HCEC 1CT (cell line): Measurements from ENCODE around the gene CSH1.
"Not testable (repeated sequence)": the region's sequence is repeated elsewhere in the genome, so short reads cannot be mapped to it uniquely, and the experiment has no call there.

Experiments
- DNase-seq: peaks from one replicate; pipeline ENCODE4 v3.0.0-alpha.2; 2017

The CSH1 gene

DNA sequence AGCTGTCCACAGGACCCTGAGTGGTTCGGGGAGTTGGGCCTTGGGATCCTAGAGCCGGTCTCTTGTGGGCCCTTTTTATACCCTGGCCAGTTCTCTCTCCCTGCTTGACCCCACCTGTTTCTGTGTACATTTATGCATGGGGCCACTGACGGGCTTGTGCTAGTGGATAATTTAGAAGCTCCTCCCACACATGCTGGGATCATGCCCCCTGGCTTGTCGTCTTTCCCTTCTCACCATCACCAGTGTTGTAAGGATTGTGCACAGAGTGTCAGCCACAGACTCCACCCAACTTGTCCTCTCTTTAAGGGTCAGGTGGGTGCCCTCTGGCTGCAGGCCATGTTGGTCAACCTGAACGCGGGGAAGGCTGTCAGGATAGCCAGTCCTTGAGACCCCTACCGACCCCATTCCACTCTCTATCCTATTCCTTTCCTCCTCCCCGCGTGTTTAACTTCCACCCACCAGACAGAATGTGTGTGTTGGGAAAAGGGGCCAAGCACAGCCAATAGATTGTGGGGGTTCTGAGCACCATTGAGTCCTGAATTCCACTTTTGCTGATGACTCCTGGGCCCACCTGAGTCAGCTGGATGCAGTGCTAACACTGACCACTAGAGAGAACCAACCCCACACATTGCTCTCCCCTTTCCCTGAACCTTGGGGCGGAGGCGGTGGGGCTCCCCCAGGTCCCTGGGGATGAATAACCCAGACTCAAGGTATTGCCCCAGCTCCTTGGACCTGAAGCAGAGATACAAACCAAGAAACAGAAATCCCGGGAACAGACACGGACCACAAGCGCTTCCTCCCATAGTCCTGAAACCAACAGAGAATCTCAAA lies at the start of gene CSH1:
Gene CSH1, minus strand, starts transcription at position 51 of the 831 bp plus-strand sequence. CDS start 63 bp downstream, outside the sequence.
- not testable (repeated sequence) for DNase-seq

DNA sequence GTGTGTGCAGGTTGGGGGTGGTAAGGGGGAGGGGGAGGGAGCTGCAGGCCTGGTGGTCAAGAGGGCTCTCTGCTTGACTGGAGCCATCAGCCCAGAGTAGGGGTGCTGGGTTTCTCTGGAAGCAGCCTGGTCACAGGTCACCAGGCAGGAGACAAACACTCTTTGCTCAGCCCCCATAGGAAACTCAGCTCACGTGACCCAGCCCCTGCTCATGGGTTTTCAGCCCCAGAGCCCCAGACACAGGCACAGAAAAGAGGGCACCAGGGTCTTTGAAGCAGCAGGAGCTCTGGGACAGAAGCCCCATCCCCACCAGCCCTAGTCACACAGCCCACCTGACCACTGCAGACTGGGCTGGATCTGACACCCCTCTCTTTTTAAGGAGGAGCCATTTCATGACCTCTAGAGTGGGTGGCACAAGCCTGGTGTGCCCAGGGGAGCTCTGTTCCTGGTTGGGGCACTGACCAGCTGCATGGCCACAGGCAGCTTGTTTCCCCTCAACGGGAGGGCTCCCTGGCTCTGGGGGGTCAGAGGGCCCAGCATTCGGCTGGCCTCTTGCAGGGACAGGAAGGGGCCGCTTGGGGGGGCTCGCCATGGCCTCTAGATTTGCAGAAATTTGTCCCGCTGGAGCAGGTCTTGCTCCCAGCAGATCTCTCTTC lies 49.5 kb upstream of the CSH1 start:
- DNase-seq = no peak

DNA sequence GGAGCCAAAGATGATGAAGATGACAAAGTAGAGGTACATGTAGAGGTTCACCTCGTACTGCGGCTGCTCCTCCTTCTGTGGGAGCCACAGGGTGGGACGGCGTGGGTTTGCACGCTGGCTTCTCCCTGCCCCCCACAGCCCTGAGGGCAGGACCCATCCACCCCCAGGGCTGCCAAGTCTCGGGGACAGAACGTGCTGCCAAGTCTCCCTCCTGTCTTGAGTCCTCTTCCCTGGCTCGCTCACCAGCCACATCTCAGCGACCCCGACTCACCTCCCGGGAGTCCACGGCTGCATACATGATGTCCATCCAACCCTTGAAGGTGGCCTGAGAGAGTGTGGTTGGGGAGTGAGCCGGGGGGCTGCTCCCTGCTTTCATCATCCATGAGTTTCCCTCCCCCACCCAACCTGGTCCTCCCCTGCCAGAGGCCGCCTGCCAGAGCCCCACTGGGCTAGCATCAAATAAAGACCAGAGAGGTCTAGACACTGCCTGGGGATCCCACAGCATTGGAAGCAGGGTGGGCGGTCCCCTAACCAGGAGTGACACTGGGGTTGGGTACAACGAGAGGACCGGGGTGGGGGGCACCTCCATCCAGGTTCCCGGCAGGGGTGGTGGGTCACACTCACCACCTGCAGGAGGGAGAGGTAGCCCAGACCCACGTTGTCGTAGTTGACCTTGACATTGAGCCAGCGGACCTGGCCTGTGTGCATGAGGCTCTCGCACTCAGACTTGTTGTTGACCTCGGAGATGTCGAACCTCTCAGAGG lies 48.5 kb upstream of the CSH1 start:
- DNase-seq = no peak

DNA sequence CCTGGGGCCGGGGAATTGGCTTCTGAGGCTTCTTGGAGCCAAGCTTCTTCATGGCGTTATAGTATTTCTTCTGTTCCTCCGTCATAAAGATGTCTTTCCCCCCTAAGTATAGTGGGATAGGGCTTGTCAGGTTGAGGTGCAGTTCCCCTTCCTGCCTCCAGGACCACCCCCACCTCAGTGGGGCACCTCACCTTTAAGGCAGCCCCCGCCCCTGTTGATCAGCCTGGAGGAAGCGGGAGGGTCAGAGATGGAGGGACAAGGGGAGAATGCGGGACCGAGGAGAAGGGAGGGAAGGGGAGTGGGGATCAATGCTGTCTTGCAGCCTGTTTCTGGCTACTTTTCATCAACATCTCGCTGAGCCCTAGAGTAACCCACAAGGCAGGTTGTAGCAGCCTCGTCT lies 47.4 kb upstream of the CSH1 start:
- DNase-seq = no peak

DNA sequence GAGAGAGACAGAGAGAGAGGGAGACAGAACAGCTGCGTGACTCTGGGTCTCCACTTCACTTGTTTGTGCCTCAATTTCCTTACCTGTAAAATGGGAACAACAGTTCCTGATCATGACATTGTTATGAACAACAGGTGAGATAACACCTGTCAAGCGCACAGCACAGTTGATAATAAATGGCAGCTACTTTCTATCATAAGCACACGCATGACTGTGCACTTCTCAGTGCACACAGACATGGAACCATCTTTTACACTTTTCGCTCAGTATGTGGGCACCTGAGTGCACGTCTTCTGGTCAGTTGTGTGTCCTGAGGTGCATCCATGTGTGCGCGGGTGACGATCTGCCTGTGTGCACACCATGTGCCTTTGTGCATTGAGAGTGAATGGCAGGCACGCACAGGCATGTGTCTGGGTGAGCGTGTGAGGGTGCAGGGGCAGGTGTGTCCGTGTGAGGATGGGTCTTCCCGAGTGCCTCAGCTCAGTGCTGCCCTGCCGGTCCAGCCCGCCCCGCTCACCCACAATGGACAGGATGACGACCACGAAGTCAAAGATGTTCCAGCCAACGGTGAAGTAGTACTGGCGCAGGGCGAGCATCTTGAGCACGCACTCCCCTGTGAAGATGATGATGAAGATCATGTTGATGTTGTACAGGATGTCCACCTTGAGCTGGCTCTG lies 46.1 kb upstream of the CSH1 start:
- DNase-seq = no peak

DNA sequence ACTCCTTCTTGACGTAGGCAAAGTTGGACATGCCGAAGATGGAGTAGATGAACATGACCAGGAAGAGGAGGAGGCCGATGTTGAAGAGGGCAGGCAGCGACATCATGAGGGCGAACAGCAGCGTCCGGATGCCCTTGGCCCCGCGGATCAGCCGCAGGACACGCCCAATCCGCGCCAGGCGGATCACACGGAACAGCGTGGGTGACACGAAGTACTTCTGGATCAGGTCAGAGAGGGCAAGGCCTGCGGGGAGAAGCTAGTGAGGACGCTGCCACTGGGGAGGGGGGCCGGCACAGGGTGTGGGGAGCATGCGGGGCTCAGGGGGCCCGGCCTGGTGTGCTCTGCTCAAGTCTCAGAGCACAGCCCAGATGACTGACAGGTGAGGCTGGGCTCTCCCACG lies 45.4 kb upstream of the CSH1 start:
- DNase-seq = no peak

DNA sequence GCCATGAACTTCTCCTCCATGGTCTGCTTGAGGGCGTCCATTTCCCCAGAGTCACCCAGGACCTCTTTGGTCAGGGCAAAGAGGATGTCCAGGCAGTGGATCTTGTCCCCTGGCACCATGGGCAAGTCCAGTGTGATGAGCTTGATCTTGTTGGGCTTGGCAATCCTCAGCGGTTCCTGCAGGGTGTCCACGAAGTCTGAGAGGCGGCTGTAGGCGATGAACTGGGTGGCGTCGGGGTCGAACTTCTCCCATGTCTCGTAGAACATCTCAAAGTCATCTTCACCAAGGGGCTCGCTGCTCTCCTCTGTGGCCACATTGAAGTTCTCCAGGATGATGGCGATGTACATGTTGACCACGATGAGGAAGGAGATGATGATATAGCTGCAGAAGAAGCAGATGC lies 44.8 kb upstream of the CSH1 start:
- no peak for DNase-seq

DNA sequence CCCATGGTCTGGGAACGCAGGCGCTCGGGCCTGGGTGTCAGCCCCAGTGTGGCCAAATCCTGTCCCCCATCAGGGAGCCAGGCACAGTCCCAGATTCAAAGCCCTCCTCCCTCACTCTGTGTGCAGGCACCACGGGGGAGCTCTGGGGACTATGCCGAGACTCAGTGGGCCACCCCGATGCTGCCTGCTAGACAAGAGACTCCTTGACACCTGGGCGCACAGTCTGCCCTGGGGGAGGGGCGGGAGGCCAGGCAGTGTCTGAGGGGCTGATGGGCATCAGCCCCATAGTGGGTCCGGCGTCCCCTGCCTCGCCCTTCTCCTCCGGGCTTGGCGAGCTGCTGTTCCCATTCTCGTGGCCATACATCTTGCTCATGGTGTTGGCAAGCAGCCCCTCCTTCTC lies 44.2 kb upstream of the CSH1 start:
- DNase-seq = no peak

DNA sequence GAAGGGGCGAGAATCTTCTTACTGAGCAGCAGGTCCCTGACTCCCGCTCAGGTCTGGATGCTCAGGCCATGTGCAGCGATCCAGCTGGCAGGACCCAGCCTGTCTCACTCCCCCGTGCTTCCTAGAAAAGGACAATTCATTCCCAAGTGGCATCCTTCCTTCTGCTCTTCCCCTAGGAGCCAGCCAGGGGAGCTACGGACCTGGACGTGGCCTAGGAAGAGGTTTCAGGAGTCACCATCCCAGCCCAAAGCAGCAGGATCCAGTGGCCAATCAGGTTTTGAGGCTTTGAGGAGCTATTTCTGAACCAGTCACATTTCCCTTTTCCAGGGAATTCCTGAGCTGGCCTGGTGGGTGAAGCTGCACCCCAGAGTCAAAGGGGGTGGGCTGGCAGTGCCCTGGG lies 43.5 kb upstream of the CSH1 start:
- DNase-seq = no peak

DNA sequence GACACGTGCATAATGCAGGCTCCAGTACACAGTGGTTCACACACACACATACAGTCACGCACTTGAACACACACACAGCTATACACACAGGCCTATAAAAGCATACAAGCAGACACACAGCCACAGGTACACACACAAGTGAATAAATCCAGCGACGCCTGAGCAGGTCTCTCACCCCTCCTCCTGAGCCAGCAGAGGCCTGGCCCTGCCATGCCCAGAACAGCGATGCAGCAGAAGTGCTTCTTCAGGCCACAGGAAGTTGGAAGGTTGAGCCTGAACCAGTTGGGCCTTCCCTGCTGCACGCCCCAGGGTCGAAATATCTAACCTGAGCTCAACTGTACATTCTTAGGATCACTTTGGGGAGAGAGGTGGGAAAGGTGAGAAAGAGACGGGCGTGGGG lies 43.0 kb upstream of the CSH1 start:
- DNase-seq = no peak

DNA sequence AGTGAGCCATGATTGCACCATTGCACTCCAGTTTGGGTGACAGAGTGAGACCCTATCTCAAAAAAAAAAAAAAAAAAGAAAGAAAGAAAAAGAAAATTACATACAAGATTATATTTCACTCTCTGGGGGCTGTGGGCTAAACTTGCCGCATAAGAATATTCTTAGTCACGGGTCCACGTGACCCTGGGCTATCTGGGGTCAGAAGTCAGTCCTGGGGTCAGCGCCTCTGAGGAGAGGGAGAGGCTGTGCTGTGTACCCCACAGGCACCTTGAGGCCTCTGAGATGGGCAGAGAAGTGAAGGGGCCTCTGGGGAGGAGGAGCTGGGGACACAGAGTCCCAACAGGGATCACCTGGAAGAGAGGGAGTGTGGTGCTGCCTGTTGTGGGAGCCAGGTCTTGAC lies 41.5 kb upstream of the CSH1 start:
- no peak for DNase-seq

DNA sequence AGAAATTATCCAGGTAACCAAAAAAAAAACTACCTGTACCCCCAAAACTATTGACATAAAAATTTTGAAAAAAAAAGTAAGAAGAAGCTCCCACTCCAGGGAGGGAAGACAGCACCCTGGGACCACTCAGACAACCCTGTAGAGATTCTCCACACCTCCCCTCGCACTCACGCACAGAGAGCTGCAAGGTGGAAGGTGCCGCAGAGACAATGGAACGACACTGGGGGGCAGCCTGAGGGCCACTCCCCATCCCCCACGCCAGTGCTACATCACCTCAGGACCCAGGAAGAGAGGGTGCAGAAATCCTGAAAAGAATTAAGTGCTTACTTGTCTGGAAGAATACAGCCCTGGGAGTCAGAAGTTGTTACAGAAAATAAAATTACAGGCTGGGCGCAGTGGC lies 40.9 kb upstream of the CSH1 start:
- no peak for DNase-seq

DNA sequence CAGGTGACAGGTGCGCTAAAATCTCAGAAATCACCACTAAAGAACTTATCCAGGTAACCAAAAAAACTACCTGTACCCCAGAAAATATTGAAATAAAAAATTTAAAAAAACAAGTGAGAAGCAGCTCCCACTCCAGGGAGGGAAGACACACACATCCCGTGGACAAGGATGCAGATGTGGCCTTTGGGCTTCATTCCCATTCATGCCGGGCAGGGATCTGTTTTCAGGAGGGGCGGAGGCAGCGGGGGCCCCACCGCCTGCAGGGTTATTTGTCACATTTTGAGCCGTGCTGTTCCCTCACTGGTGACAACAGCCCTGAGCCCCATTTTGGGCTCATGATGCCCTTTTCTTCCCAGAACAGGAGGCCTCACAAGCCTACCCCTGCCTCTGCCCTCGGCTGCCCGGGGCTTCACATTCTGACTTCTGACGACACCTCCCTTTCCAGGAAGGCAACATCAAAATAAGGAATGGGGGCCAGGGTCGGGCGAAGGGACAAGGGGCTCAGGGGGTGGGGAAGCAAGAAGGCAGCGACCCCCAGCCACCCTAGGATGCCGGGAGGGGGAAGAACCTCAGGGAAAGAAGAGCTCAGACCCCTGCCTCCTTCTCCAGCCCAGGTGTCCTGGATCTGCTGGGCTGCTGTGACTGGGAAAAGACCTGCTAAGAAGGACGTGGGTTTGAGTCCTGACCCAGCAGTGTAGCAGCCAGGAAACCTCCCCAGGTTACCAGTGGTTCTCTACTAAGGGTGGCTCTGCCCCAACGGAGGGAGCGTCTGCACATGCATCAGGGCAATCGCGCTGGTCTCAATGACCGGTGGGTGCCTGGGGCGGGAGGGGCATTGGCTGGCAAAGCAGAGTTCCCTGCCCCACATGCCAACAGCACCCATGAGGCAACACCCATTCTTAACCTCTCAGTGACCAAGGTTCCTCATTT lies 38.1 kb upstream of the CSH1 start:
- no peak for DNase-seq

DNA sequence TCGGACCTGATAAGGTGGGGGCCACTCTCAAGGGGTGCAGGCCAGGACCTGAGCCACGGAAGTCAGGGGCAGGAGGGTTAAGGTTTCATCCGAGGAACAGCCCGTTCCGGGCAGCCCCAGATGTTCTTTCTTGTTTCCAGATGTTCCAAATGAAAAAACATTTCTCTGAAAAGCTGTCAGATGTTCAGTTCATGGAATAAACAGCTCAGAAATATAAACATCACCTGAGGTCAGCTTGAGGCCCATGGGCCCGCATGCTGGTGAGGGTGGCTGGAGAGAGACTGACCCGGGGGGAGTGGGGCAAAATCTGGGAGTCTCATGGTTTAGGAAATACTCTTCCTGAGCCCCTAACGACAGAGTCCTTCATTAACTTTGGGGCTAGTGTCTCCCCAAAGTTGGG lies 37.2 kb upstream of the CSH1 start:
- DNase-seq = no peak

DNA sequence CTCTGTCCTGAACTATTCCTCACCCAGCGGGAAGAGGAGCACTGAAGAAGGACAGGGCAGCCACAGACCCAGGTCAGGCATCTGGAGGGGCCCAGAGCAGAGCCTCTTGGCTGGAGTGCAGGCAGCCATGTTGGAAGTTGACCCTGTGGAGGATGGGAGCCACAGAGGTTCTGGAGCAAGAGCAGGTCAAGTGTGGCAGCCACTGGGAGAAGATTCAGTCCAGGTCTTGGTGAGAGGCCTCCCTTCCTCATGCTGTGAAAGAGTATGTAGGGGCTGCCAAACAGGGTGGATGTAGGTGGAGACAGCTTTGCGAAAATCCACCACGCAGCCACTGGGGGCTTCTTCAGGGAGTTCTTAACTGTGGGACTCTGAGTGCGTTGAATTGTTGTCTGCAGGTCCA lies 36.3 kb upstream of the CSH1 start:
- DNase-seq = no peak

DNA sequence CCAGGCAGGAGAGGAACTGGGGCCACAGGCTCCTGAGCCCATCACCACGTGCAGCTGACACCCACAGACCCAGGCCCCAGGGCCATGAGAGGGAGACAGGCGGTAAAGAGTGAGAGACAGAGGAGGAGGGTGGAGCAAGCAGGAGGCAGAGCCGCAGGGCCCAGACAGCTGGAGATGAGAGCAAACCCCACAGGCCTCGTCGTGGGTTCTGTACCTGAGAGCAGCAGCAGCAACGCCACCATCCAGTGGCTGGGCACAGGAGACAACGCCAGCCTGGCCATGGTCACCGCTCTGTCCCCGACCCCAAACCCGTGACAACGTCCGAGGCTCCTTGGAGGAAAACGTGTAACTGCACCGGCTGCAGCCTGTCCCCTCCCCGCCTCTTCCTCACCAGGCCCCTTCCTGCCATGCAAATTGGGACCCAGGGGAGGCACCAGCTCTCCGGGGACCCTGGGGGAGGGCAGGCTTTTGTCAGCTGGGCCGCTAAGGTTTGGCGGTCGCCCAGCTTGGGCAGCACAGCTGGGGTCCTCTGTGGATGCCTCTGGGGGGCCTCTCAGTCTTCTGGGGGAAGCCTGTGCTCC lies 35.7 kb upstream of the CSH1 start, which contains the start of gene CD79B:
Gene CD79B, minus strand, starts transcription at position 351 of the 581 bp plus-strand sequence. Its CDS starts 70 bp downstream, at position 281.
- no peak for DNase-seq

DNA sequence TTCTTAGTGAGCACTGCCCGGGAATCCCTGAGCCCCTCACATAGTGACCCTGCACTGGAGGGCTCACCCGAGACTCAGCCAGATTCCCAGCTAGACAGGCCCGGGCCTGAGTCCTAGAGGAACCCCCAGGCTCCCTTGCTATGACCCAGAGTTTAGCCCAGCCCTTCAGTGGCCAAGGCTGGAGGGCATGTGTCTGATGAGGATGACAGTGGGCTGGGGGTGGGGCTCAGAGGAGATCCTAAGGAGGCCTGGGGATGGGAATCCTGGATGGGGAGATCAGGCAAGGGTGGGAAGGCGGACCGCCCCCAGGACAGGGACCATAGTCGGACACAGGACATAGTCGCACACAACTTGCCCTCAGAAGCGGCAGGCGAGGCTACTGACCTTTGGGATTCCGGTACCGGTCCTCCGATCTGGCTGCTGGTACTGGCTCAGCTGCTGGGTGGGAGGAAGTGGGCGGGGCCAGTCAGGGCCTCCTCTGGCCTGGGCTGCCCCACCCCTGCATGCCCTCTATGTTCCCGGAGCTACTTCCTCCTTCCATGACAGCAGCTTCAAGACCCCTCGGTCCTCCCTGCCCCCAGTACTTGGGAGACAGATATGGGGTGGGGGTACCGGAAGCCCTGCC lies 34.7 kb upstream of the CSH1 start:
- DNase-seq = no peak

DNA sequence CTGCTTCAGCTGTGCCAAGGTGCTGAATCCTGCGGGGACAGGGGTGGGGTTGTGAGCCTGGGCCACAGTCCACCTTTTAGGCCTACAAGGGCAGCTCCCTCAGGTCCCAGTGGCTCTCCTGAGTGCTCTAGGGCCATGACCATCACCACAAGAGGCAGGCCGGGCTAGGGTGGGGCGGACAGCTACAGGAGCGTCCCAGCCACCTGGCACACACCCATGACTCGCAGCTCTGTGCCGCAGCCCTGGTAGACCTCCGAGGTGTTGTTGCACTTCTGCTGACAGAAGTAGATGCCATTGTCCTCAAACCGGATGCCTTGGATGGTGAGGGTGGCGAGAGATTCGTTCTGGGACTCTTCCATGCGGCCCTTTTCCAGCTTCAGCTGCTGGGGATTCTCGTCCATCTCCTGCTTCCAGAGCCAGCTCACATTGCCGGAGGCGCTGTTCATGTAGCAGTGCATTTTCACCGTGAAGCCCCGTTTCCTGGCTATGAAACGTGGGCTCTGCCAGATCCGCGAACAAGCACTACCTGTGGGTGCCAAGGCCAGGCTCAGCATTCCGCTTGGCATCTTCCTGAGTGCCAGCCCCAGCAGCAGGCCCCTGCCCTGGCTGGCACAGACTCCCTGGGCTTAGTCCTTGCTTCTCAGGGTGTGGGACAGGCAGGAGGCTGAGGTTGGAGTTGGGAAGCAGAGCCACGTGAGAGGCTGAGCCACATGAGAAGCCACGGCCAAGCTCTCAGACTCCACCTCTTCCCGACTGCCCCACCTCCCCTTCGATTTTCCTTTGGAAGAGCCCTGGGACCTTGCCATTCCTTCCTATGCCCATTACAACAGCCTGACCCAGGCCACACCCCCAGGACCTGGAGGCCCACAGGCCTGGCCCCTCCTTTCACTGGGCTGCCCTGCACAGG lies 33.7 kb upstream of the CSH1 start:
- DNase-seq = no peak

DNA sequence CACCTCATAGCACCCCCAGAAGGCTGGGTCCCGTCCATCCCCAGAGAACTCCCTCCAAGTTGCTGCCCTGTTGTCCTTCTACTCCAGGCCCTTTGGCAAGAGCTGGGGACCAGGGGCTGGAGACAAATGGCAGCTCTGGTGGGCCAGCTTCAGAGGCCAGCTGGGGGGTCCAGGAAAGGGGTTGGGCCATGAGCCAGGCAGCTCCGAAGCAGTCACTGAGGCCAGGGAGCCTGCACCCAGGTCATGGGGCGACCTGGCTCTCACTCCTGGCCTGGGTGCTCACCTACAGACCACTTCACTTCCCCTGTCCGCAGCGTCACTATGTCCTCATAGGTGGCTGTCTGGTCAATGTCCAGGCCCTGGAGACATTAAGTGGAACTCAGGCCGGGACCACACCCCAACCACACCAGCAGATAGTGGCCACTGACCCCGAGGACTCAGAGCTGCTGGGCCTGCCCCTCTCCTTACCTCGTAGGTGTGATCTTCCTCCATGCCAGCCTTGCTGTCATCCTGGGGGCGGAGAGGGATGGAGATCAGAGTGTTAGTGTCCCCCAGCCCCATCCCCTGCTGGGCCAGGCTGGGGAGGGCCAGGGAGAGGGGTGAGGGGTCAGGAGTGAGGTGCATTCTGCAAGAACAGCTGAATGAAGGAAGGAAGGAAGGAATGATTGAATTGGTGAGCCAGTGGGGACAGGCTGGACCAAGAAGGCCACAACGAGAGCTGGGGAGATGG lies 32.8 kb upstream of the CSH1 start:
- DNase-seq = no peak
